Left colon (tissue), 2 donors: ENCODE data around the gene FBXO24. TPM values are rescaled to one million over a fixed set of nuclear protein-coding genes. Genes with fewer than 3 reads are reported as not detected.

ENCODE experiments used
- ATAC-seq: fragments of 200-7000 bp; cut with Tn5 transposase; one replicate; pipeline ENCODE4 v1.9.1; 2020; ENCODE audit warnings: mild to moderate bottlenecking, moderate library complexity
- DNase-seq, 2 donors: peaks; one replicate each; pipeline ENCODE4 v3.0.0-alpha.2; 2020
- intact Hi-C, 2 donors: fragments of 100-400 bp; cut with DNase I in 1 of 2; cut with micrococcal nuclease in 1 of 2; formaldehyde crosslinking; loops; one replicate each; pipeline versions ENCODE4 v1.11.2 to v1.14.0; 2022; cut with DNase I, micrococcal nuclease
- total RNA-seq, 2 donors: library from RNA; stranded (reverse); fragmentation: NEBNext Ultra II Directional; extraction: Animal tissue kit (Norgen Biotek cat#: 25700); gene quantifications; one replicate each; pipeline ENCODE4 v1.2.1, GENCODE V29; 2021
- donor health status: DM: no; HTN: no; CAD: no.
- donor health status: DM: yes; HTN: yes; CAD: no.

FBXO24 gene
- total RNA-seq, 2 donors from 2014 or later, result 0.34 to 0.58 TPM

DNA sequence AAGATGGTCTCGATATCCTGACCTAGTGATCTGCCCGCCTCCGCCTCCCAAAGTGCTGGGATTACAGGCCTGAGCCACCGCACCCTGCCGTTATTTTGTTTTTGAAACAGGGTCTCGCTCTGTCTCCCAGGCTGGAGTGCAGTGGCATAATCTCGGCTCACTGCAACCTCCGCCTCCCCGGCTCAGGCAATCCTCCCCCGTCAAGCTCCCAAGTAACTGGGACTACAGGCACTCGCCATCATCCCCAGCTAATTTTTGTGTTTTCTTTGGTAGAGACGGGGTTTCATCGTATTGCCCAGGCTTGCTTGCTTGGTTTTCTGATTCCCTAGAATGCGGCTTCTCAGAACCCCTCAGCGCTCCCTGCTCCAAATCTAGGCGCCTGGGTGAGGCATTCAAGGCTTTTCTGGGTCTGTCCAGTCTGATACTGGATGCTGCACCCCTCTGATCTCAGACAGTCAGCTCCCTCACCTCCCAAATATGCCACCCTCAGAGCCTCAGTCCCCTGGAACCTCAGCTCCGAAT, 53.9 kb downstream of the FBXO24 start:
- intact Hi-C loops, result no loop called here
- DNase-seq (no peak), ATAC-seq (no peak)

DNA sequence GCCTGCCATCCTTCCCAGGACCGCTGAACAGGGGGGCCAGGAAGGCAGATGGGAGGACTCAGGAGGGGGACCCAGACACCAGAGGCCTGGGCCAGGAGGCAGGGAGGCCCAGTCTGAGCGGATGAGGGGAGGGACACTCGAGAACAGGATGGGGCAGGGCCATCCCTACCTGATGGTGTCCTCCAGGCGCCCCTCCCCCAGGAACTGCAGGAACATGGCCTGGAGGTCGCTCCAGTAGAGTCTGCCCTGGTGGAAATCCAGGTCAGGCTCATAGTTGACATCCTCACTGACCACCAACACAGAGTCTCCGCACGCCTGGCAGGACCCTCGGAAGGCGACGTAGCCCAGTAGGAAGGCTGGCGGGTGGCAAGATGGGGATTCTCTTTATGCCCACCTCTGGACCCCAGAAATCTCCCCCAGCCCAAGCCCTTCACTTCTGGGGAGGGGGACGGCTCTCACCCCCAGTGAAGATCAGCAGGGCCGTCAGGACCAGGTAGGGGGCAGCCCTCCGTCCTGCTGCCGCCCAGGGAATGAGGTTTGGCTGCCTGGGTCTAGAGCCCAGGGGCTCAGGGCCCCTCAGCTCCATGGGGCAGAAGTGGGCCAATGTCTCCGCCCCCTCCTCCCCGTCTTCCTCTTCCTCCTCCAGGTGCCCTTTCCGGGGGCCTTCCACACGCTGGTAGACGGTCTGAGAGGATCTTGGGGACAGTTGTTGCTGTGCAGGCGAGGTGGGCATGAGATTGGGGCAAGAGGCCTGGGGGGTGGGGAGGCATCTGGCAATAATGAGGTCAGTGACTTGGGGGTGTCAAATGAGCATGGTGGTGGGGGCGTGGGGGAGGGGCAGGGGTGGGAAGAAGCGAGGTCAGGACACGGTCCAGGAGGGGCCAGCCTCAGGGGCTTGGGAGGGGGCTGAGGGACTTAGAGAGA, 54.7 kb downstream of the FBXO24 start:
- DNase-seq, result no peak
- no peak for ATAC-seq
- intact Hi-C loops, result no loop called here

DNA sequence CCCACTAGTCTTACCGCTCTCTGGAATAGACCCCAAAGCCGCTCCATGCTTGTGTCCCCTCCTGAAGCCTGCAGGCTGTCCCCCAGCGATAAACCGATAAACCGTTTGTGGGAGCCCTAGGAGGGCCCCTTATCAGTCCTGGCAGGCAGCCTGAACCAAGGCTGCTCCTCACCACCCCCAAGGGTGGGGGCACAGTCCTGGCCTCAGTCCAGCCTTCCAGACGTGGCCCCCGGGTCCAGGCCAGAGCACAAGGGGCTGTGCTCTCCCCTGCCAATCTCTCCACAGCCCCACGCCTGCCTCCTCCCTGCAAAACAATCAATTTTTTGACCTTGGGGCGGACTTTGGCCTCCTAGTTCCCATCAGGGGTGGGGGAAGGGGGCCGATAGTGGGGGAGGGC, 55.3 kb downstream of the FBXO24 start, which contains the start of gene TFR2:
Gene TFR2 (minus strand): TSS at position 90 of the 397 bp plus-strand sequence. CDS start 43 bp downstream, at position 47.
- ATAC-seq (no peak), DNase-seq (no peak)
- intact Hi-C loops, result no loop called here

DNA sequence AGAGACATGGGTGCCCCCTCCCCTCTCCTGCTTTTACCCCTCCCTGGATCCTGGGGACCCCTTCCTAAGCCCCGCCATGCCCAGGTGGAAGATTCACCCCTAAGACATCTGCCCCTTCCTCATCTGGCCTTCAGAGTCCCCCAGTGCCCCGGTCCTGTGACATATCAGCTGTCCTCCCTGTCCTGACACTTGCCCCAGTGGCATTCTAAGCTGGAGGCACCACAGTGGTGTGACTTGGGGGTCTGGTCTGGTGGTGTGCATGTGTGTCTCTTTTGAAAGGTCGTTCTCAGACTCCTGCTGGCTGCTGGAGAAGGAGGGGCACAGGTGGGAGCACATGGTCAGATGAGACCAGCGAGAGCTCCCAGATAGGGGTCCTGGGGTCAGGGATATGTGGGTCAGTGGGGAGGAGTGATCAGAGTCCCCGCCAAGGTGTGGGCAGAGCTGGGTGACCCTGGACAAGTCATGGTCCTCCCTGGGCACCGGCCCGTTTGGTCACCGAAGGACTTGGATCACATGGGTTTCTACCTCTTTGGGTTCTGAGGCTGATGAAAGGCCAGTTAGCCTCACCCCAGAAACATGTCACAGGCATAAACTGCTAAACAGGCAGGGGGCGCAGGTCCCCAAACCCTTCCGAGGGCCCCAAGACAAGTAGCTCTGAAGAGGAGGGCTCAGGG, 55.9 kb downstream of the FBXO24 start:
- no peak for DNase-seq
- no peak for ATAC-seq
- intact Hi-C loops, result no loop called here

DNA sequence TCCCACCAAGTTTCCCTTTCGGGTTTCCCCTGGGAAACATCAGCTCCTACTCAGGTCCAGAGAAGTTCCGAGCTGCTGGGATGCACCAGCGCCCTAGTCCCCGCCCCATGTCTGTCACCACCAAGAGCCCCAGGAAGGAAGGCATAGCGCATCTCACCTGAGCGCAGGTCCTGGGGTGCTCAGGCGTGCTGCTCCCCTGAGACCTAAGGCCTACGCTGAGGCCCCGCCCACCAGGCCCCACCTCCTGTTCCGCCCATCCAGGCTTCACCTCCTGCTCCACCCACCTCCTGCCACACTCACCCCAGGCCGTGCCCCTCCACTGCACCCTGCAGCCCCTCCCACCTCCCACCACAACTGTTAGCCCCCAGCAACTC, 56.4 kb downstream of the FBXO24 start:
- peak; percentile 79 for ATAC-seq
- DNase-seq, result peak in 1 of 2 donors; percentile 59
- intact Hi-C loops, result no loop called here

DNA sequence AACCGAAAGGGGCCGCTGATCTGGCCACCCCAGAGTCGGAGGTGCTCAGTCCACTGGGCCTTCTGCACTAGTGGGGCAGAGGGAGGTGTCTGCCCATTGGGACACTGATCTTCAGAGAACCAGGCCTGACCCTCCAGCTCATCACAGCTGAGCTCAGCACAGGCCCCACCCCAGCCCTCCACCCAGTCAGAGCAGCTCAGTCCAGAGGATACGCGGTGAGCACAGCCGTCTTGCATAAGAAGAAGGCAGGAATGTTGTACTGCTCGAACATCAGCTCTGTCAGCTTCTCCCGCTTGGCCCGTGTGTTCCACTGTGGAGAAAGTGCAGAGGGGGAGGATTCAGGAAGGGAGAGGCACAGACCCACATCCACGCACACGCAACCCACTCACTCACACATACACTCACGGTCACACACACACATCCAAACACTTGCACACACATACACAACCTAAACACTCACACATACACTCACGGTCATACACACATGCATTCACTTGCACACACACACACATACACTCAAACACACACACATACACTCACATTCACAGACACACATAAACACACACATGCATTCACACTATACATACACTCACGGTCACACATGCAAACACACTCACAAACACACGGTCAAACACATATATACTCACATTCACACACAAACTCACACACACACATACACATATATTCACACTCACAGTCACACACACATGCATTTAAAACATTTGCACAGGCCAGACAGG, 63.9 kb downstream of the FBXO24 start:
- intact Hi-C loops, result no loop called here
- DNase-seq (no peak), ATAC-seq (no peak)

Other genes starting within 250 kb of the FBXO24 start
- gene PILRB, start 228.2 kb upstream of the FBXO24 start, total RNA-seq, result 10 to 100 TPM; 36.1 to 45.0 TPM
- 1 to 10 TPM; 1.9 to 5.2 TPM for gene PILRA, start 212.8 kb upstream of the FBXO24 start, total RNA-seq
- gene ZCWPW1, start 157.6 kb upstream of the FBXO24 start, total RNA-seq, result 1 to 10 TPM; 1.2 to 1.6 TPM
- 10 to 100 TPM; 27.4 to 30.2 TPM for gene MEPCE, start 156.5 kb upstream of the FBXO24 start, total RNA-seq
- gene PPP1R35, start 149.8 kb upstream of the FBXO24 start, total RNA-seq, result 10 to 100 TPM; 32.6 to 35.3 TPM
- under 1 TPM; 0.31 to 0.39 TPM for gene SPACDR, start 122.1 kb upstream of the FBXO24 start, total RNA-seq
- 10 to 100 TPM; 45.9 to 57.2 TPM for gene TSC22D4, start 107.1 kb upstream of the FBXO24 start, total RNA-seq
- gene NYAP1, start 102.4 kb upstream of the FBXO24 start, total RNA-seq, result under 1 TPM; 0.27 to 0.47 TPM
- gene AGFG2, start 47.1 kb upstream of the FBXO24 start, total RNA-seq, result 10 to 100 TPM; 65.0 to 75.5 TPM
- 1 to 10 TPM; 1.1 TPM for gene SAP25, start 12.4 kb upstream of the FBXO24 start, total RNA-seq
- gene LRCH4, start 199 bp upstream of the FBXO24 start, total RNA-seq, result 10 to 100 TPM; 66.4 to 69.0 TPM
- gene PCOLCE, start 16.0 kb downstream of the FBXO24 start, total RNA-seq, result 10 to 100 TPM in 1 of 2 donors, 1 to 10 TPM in 1; 8.1 to 15.4 TPM
- 10 to 100 TPM; 15.3 to 18.6 TPM for gene MOSPD3, start 26.2 kb downstream of the FBXO24 start, total RNA-seq
- gene TFR2, start 55.2 kb downstream of the FBXO24 start, total RNA-seq, result under 1 TPM; 0.22 to 0.64 TPM
- under 1 TPM in 1 of 2 donors, not detected in 1; 0.42 TPM for gene ACTL6B, start 70.1 kb downstream of the FBXO24 start, total RNA-seq
- 100 to 1,000 TPM; 273 to 279 TPM for gene GNB2, start 87.4 kb downstream of the FBXO24 start, total RNA-seq
- 10 to 100 TPM; 29.0 to 32.4 TPM for gene GIGYF1, start 107.9 kb downstream of the FBXO24 start, total RNA-seq
- 10 to 100 TPM; 21.5 to 25.0 TPM for gene POP7, start 119.8 kb downstream of the FBXO24 start, total RNA-seq
- not detected for gene EPO, start 134.1 kb downstream of the FBXO24 start, total RNA-seq
- not detected for gene ZAN, start 147.3 kb downstream of the FBXO24 start, total RNA-seq
- 10 to 100 TPM; 34.3 to 39.3 TPM for gene EPHB4, start 241.2 kb downstream of the FBXO24 start, total RNA-seq